ENCODE results near the gene EDARADD. TPM values are rescaled to one million over a fixed set of nuclear protein-coding genes. Genes with fewer than 3 reads are reported as not detected.
A peak's percentile ranks its signal among the peaks of the same experiment; 100 is the strongest.

Gene EDARADD
- total RNA-seq, 1 experiment from 2014 or later = 0.30 TPM

- ChIA-PET RAD21 (ENCODE audit: low non-redundant PET in 1 of 2, low total read pairs in 2 of 2, uncharacterized antibody in 2 of 2, unreplicated experiment in 2 of 2) (no interaction called here), CTCF (no interaction called here), POLR2A (no interaction called here)
- Histone ChIP-seq H3K9me3 (ENCODE audit: control insufficient read depth in 1 of 2, insufficient read depth in 1 of 2, low read depth in 1 of 2, low read length in 2 of 2) (no peaks in the 10 kb centered on the region), H2AFZ (ENCODE audit: low read depth, low read length, poor library complexity, severe bottlenecking) (no peak overlapping the region), H3K4me3 (replicated peaks in 1 of 2; ENCODE audit: low read depth in 1 of 2, low read length in 2 of 2) (no peak overlapping the region), H3K9ac (ENCODE audit: low read length) (no peak overlapping the region), H3K9me2 (ENCODE audit: insufficient read depth) (no peaks in the 10 kb centered on the region), H3K27me3 (ENCODE audit: insufficient read depth, low read length) (no peaks in the 10 kb centered on the region), H3K27ac (ENCODE audit: low read depth, low read length) (no peak overlapping the region), H3K79me2 (ENCODE audit: insufficient read depth, low read length) (no peaks in the 10 kb centered on the region), H3K36me3 (ENCODE audit: control insufficient read depth in 1 of 2, insufficient read depth in 2 of 2, low read length in 2 of 2) (no peaks in the 10 kb centered on the region), H3K4me1 (ENCODE audit: control insufficient read depth in 1 of 2, insufficient read depth in 2 of 2, low read length in 2 of 2) (peaks cover 0 to 6% of the 10 kb centered on the region in 2 experiments; a peak in 1 of 4 replicates), H3K4me2 (ENCODE audit: low read length) (no peak overlapping the region), H4K20me1 (ENCODE audit: insufficient read depth) (no peaks in the 10 kb centered on the region)
- intact Hi-C loops (cut with micrococcal nuclease) = no loop called here
- DNase-seq (ENCODE audit: low read depth, low spot score) (no peak), ATAC-seq (no peak)
- BruUV-seq (replicated peaks) = no TSS peak
- no peak for TF ChIP-seq YY1 (IDR thresholded peaks at IDR 0.05; ENCODE audit: extremely low read depth, insufficient replicate concordance, low read depth, low read length)
- no peak for TF ChIP-seq ZNF274 (IDR thresholded peaks at IDR 0.05; ENCODE audit: low read depth, low read length)
- no peak for TF ChIP-seq POLR2A (IDR thresholded peaks at IDR 0.05; ENCODE audit: borderline replicate concordance, extremely low read depth, insufficient read depth, insufficient read length)
- no peak for TF ChIP-seq MAX (IDR thresholded peaks at IDR 0.05)
Measured at GRCh38 chr1:236494082-236494481, 100.0 kb downstream of the EDARADD start.

GRCh38 chr1:236494586-236495466 is 100.7 kb downstream of the EDARADD start:
- BruUV-seq (replicated peaks) = no TSS peak
- CTCF ChIA-PET = interaction anchor here (0.6 to 1.0 kb wide), 3 partner anchors 37 to 389 kb away, joined by 3 to 5 read pairs (median 3); no protein-coding TSS in a partner anchor
- intact Hi-C loops (cut with micrococcal nuclease) = no loop called here
- TF ChIP-seq CTCF (IDR thresholded peaks at IDR 0.05 in 2 of 3, conservative IDR thresholded peaks at IDR 0.05 in 1 of 3; ENCODE audit: borderline replicate concordance in 1 of 3, insufficient read depth in 1 of 3, low read depth in 2 of 3, low read length in 2 of 3) (no peak), ZNF274 (IDR thresholded peaks at IDR 0.05; ENCODE audit: low read depth, low read length) (no peak), POLR2A (IDR thresholded peaks at IDR 0.05; ENCODE audit: borderline replicate concordance, extremely low read depth, insufficient read depth, insufficient read length) (no peak), EZH2 (IDR thresholded peaks at IDR 0.05) (no peak), YY1 (IDR thresholded peaks at IDR 0.05; ENCODE audit: extremely low read depth, insufficient replicate concordance, low read depth, low read length) (no peak), EZH2phosphoT487 (IDR thresholded peaks at IDR 0.05; ENCODE audit: borderline replicate concordance) (no peak), CEBPB (IDR thresholded peaks at IDR 0.05; ENCODE audit: low read depth) (no peak), RAD21 (IDR thresholded peaks at IDR 0.05; ENCODE audit: low read depth) (no peak), JUND (IDR thresholded peaks at IDR 0.05) (no peak), EGR1 (IDR thresholded peaks at IDR 0.05; ENCODE audit: low read depth) (no peak), POLR2AphosphoS5 (IDR thresholded peaks at IDR 0.05; ENCODE audit: low read depth, low read length) (no peak), CBX3 (IDR thresholded peaks at IDR 0.05; ENCODE audit: low read depth) (no peak), ZBTB33 (IDR thresholded peaks at IDR 0.05; ENCODE audit: extremely low read depth, insufficient replicate concordance, low read length) (no peak)

More at GRCh38 chr1:236494586-236495466, 100.7 kb downstream of the EDARADD start:
- H3K9me2 ChIP-seq (ENCODE audit: insufficient read depth) = no peaks in the 10 kb centered on the region
- peaks cover 0 to 6% of the 10 kb centered on the region in 2 experiments; a peak in 1 of 4 replicates for H3K4me1 ChIP-seq (ENCODE audit: control insufficient read depth in 1 of 2, insufficient read depth in 2 of 2, low read length in 2 of 2)
- no peak overlapping the region for H3K4me2 ChIP-seq (ENCODE audit: low read length)
- no peaks in the 10 kb centered on the region for H3K27me3 ChIP-seq (ENCODE audit: insufficient read depth, low read length)
- no peak overlapping the region for H3K4me3 ChIP-seq (replicated peaks in 1 of 2; ENCODE audit: low read depth in 1 of 2, low read length in 2 of 2)
- no peak overlapping the region for H3K27ac ChIP-seq (ENCODE audit: low read depth, low read length)
- H4K20me1 ChIP-seq (ENCODE audit: insufficient read depth) = no peaks in the 10 kb centered on the region
- no peaks in the 10 kb centered on the region for H3K36me3 ChIP-seq (ENCODE audit: control insufficient read depth in 1 of 2, insufficient read depth in 2 of 2, low read length in 2 of 2)
- 0 out of 2 replicates have a peak, but pooled peaks have one; percentile 14 for ATAC-seq
- no peaks in the 10 kb centered on the region for H3K9me3 ChIP-seq (ENCODE audit: control insufficient read depth in 1 of 2, insufficient read depth in 1 of 2, low read depth in 1 of 2, low read length in 2 of 2)
- H3K79me2 ChIP-seq (ENCODE audit: insufficient read depth, low read length) = no peaks in the 10 kb centered on the region
- no peak overlapping the region for H3K9ac ChIP-seq (ENCODE audit: low read length)
- RAD21 ChIA-PET (ENCODE audit: low non-redundant PET in 1 of 2, low total read pairs in 2 of 2, uncharacterized antibody in 2 of 2, unreplicated experiment in 2 of 2) = no interaction called here
- DNase-seq (ENCODE audit: low read depth, low spot score) = no peak
- H2AFZ ChIP-seq (ENCODE audit: low read depth, low read length, poor library complexity, severe bottlenecking) = no peak overlapping the region
- POLR2A ChIA-PET = interaction anchor here (0.8 kb wide), 1 partner anchor 43 kb away, joined by 3 read pairs; no protein-coding TSS in a partner anchor

All from HCT116 (cell line).